SK-N-SH (cell line): ENCODE measurements around the gene HOXC10. TPM values are rescaled to one million over a fixed set of nuclear protein-coding genes. Genes with fewer than 3 reads are reported as not detected.

ENCODE experiments used
- CTCF ChIA-PET: fragments of 300-600, 350-600 bp; formaldehyde crosslinking; extraction: SDS; loops from one replicate; lab custom pipeline; 2021; lab: Yijun Ruan, JAX
- POLR2A ChIA-PET: fragments of 350-600 bp; sonication (Branson Sonifier 250); formaldehyde crosslinking; extraction: SDS; loops from one replicate; lab custom pipeline; 2020; ENCODE audit warnings: antibody characterized with exemption, inconsistent platforms; lab: Yijun Ruan, JAX
- DNase-seq: peaks from one replicate; pipeline ENCODE4 v3.0.0; 2012
- H2AFZ ChIP-seq: fragments of 200-600 bp; sonication (generic); 2 replicates; pipeline ENCODE4 v1.8.1; 2016; ENCODE audit warnings: antibody characterized with exemption, mild to moderate bottlenecking, low read depth
- H3F3A ChIP-seq: fragments of 200-600 bp; sonication (generic); replicated peaks from 2 replicates; pipeline ENCODE3; 2016; ENCODE audit warnings: antibody characterized with exemption, mild to moderate bottlenecking; ENCODE audit not compliant: insufficient read depth
- H3K27ac ChIP-seq, 2 experiments: fragments of 200-500 bp in 1 of 2; fragments of 200-600 bp in 1 of 2; sonication (Bioruptor generic) in 1 of 2; sonication (generic), shearing (Covaris generic) in 1 of 2; 2 replicates each; pipeline versions ENCODE4 v1.5.1 to v1.6.1; 2014 to 2016; ENCODE audit warnings: low read depth in 2 of 2, inconsistent platforms in 1 of 2, low read length in 1 of 2, mild to moderate bottlenecking in 1 of 2, mixed read lengths in 1 of 2
- H3K27me3 ChIP-seq: fragments of 200-600 bp; sonication (generic), shearing (Covaris generic); 2 replicates; pipeline ENCODE4 v1.6.1; 2016; ENCODE audit warnings: mixed run types; ENCODE audit not compliant: insufficient read depth
- H3K36me3 ChIP-seq, 2 experiments: fragments of 200-500 bp in 1 of 2; fragments of 200-600 bp in 1 of 2; sonication (Bioruptor generic) in 1 of 2; sonication (generic) in 1 of 2; replicated peaks in 1 of 2; 2 replicates each; pipeline versions ENCODE3 to v1.5.1; 2014 to 2016; ENCODE audit warnings: low read length in 1 of 2, mild to moderate bottlenecking in 1 of 2; ENCODE audit not compliant: insufficient read depth in 2 of 2, control insufficient read depth in 1 of 2
- H3K4me1 ChIP-seq, 2 experiments: fragments of 200-500 bp in 1 of 2; fragments of 200-600 bp in 1 of 2; sonication (Bioruptor generic) in 1 of 2; sonication (generic), shearing (Covaris generic) in 1 of 2; 2 replicates each; pipeline versions ENCODE4 v1.5.1 to v1.6.1; 2014 to 2016; ENCODE audit warnings: low read depth in 1 of 2, low read length in 1 of 2, mixed run types in 1 of 2; ENCODE audit not compliant: insufficient read depth in 2 of 2, control insufficient read depth in 1 of 2
- H3K4me2 ChIP-seq: fragments of 200-600 bp; sonication (generic), shearing (Covaris generic); 2 replicates; pipeline ENCODE4 v1.6.1; 2017; ENCODE audit warnings: mixed run types
- H3K4me3 ChIP-seq, 2 experiments: fragments of 200-500 bp in 1 of 2; fragments of 200-600 bp in 1 of 2; sonication (Bioruptor generic) in 1 of 2; sonication (generic), shearing (Covaris generic) in 1 of 2; 2 replicates each; pipeline versions ENCODE4 v1.5.1 to v1.8.1; 2014 to 2016; ENCODE audit warnings: low read depth in 2 of 2, inconsistent platforms in 1 of 2, low read length in 1 of 2, mild to moderate bottlenecking in 1 of 2, mixed read lengths in 1 of 2, moderate library complexity in 1 of 2
- H3K79me2 ChIP-seq: fragments of 200-600 bp; sonication (generic); 2 replicates; pipeline ENCODE4 v1.8.1; 2017; ENCODE audit warnings: mild to moderate bottlenecking; ENCODE audit not compliant: insufficient read depth
- H3K9ac ChIP-seq: fragments of 200-600 bp; sonication (generic); 2 replicates; pipeline ENCODE4 v1.6.1; 2017; ENCODE audit warnings: mixed run types
- H3K9me2 ChIP-seq: fragments of 200-600 bp; sonication (generic); 2 replicates; pipeline ENCODE4 v1.6.1; 2017; ENCODE audit warnings: mixed run types
- H3K9me3 ChIP-seq: fragments of 200-600 bp; sonication (generic); 2 replicates; pipeline ENCODE4 v1.6.1; 2017; ENCODE audit warnings: mixed run types, mild to moderate bottlenecking, moderate library complexity
- H4K20me1 ChIP-seq: fragments of 200-600 bp; sonication (generic); 2 replicates; pipeline ENCODE4 v1.6.1; 2017; ENCODE audit warnings: mild to moderate bottlenecking, mixed run types; ENCODE audit not compliant: insufficient read depth
- ELF1 ChIP-seq: IDR thresholded peaks from 2 replicates; pipeline ENCODE4 v1.4.0; 2012
- EP300 ChIP-seq, 2 experiments: IDR thresholded peaks; 2 replicates each; pipeline versions ENCODE4 v1.4.0 to v1.6.1; 2012; ENCODE audit warnings: borderline replicate concordance in 1 of 2, low read depth in 1 of 2, low read length in 1 of 2
- FOXJ3 ChIP-seq: sonication (generic); formaldehyde crosslinking; IDR thresholded peaks from 2 replicates; pipeline ENCODE4 v1.5.1; 2020; ENCODE audit warnings: mild to moderate bottlenecking, missing genetic modification reagents
- NRF1 ChIP-seq: IDR thresholded peaks from 2 replicates; pipeline ENCODE4 v1.6.1; 2012; ENCODE audit warnings: low read depth, mild to moderate bottlenecking, low read length
- POLR2AphosphoS5 ChIP-seq: IDR thresholded peaks from 2 replicates; pipeline ENCODE4 v1.6.1; 2012; ENCODE audit warnings: low read depth, low read length
- RAD21 ChIP-seq: IDR thresholded peaks from 2 replicates; pipeline ENCODE4 v1.6.1; 2012; ENCODE audit warnings: mild to moderate bottlenecking, low read length
- RCOR1 ChIP-seq: fragments of 150-350 bp; IDR thresholded peaks from 2 replicates; pipeline ENCODE4 v1.6.1; 2017; ENCODE audit warnings: antibody characterized with exemption, low read length
- RXRA ChIP-seq: IDR thresholded peaks from 2 replicates; pipeline ENCODE4 v1.4.0; 2012; ENCODE audit warnings: low read depth, mild to moderate bottlenecking, borderline replicate concordance
- SIN3A ChIP-seq: IDR thresholded peaks from 2 replicates; pipeline ENCODE4 v1.6.1; 2012; ENCODE audit warnings: low read depth, mild to moderate bottlenecking, low read length, moderate library complexity, borderline replicate concordance
- SMC3 ChIP-seq: IDR thresholded peaks from 2 replicates; pipeline ENCODE4 v1.6.1; 2012; ENCODE audit warnings: low read depth, low read length, improper control_type of control experiment
- TEAD4 ChIP-seq: IDR thresholded peaks from 2 replicates; pipeline ENCODE4 v1.4.0; 2012; ENCODE audit warnings: mild to moderate bottlenecking, borderline replicate concordance; ENCODE audit not compliant: insufficient read depth
- YY1 ChIP-seq: IDR thresholded peaks from 2 replicates; pipeline ENCODE4 v1.4.0; 2012; ENCODE audit warnings: low read depth, mild to moderate bottlenecking
- WGBS: methylation state at CpG from one replicate; pipeline ENCODE4 v1.1.6; 2017; ENCODE audit warnings: low lambda C conversion rate; 5-methylcytosine and 5-hydroxymethylcytosine counted together
- polyA plus RNA-seq, 3 experiments: library from polyadenylated mRNA; depleted of rRNA; stranded (reverse); fragments of >200 nt; gene quantifications; 2 replicates each; pipeline ENCODE4 v1.2.3, GENCODE V29; 2012
- TF ChIP-seq, protein P1 (sequence below): fragments of 150-350 bp; IDR thresholded peaks from 2 replicates; pipeline ENCODE4 v1.6.1; 2017; ENCODE audit warnings: antibody characterized with exemption, low read length, low read depth, borderline replicate concordance
- TF ChIP-seq, protein P2 (sequence below): fragments of 150-350 bp; IDR thresholded peaks from 2 replicates; pipeline ENCODE4 v1.6.1; 2016; ENCODE audit warnings: mild to moderate bottlenecking, low read depth, low read length
- TF ChIP-seq, protein P3 (sequence below): IDR thresholded peaks from 2 replicates; pipeline ENCODE4 v1.4.0; 2012; ENCODE audit warnings: low read depth
- TF ChIP-seq, protein P4 (sequence below): IDR thresholded peaks from 2 replicates; pipeline ENCODE4 v1.4.0; 2012; ENCODE audit warnings: low read depth, borderline replicate concordance
- TF ChIP-seq, protein P5 (sequence below): IDR thresholded peaks from 2 replicates; pipeline ENCODE4 v1.6.1; 2012; ENCODE audit warnings: mild to moderate bottlenecking, low read depth, low read length, moderate library complexity

HOXC10 gene
- polyA plus RNA-seq, 1 of the 3 experiments (the other 2 are of a cell fraction), result 0.03 TPM

DNA sequence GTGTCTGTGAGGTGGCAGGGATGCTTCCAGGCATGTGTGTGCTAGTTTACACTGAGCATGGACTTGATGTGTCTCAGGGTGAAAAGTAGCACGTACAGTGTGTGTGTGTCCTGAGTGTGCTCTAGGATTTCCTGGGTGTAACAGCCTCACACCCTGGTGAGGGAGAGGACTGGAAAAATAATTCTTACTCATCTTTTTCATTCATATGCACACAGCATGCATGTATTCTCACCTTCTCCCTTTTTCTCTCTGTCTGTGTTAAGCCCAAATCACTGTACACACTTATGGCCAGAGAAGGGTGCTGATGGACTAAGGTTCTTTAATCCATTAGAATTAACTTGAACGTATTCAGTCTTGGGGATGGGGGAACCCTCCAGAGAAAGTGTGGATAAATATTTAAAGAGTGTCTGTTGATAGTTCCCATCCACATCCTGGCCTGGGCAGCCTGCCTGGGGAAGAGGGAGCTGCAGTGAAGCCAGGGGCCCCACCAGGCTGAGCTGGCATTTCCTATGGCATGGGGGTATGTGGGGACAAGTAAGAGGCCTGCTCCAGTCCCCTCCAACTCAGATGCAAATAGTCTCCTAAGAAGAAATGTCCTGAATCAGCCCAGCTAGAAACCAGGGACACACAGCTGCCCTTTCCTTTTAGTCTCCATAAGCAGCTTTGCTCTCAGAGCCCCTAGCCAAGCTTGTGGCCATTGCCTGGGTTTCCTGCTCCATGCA is 22.8 kb downstream of the HOXC10 start:
- no peak overlapping the region for H3K27ac ChIP-seq
- no peak overlapping the region for H3K4me3 ChIP-seq
- H3K9ac ChIP-seq, result no peak overlapping the region
- TF ChIP-seq YY1 (no peak), RXRA (no peak), RAD21 (no peak), EP300 (IDR thresholded peaks at IDR 0.05; ENCODE audit: borderline replicate concordance in 1 of 2, low read depth in 1 of 2, low read length in 1 of 2) (no peak), TEAD4 (no peak), POLR2AphosphoS5 (no peak), SMC3 (no peak), NRF1 (no peak)
- TF ChIP-seq, protein P1, sequence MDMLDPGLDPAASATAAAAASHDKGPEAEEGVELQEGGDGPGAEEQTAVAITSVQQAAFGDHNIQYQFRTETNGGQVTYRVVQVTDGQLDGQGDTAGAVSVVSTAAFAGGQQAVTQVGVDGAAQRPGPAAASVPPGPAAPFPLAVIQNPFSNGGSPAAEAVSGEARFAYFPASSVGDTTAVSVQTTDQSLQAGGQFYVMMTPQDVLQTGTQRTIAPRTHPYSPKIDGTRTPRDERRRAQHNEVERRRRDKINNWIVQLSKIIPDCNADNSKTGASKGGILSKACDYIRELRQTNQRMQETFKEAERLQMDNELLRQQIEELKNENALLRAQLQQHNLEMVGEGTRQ, result no peak
- TF ChIP-seq, protein P2, sequence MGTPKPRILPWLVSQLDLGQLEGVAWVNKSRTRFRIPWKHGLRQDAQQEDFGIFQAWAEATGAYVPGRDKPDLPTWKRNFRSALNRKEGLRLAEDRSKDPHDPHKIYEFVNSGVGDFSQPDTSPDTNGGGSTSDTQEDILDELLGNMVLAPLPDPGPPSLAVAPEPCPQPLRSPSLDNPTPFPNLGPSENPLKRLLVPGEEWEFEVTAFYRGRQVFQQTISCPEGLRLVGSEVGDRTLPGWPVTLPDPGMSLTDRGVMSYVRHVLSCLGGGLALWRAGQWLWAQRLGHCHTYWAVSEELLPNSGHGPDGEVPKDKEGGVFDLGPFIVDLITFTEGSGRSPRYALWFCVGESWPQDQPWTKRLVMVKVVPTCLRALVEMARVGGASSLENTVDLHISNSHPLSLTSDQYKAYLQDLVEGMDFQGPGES, result no peak
- TF ChIP-seq, protein P3, sequence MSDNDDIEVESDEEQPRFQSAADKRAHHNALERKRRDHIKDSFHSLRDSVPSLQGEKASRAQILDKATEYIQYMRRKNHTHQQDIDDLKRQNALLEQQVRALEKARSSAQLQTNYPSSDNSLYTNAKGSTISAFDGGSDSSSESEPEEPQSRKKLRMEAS, result no peak
- TF ChIP-seq, protein P4, sequence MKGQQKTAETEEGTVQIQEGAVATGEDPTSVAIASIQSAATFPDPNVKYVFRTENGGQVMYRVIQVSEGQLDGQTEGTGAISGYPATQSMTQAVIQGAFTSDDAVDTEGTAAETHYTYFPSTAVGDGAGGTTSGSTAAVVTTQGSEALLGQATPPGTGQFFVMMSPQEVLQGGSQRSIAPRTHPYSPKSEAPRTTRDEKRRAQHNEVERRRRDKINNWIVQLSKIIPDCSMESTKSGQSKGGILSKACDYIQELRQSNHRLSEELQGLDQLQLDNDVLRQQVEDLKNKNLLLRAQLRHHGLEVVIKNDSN, result no peak
- TF ChIP-seq, all 33 proteins: peak for 0
- no peaks in the 10 kb centered on the region for H3K79me2 ChIP-seq
- peaks cover 8% of the 10 kb centered on the region for H3F3A ChIP-seq
- CTCF ChIA-PET, result interaction anchor here (0.6 to 24.5 kb wide), 14 partner anchors 8 to 363 kb away, joined by 3 to 568 read pairs (median 10); partner anchors contain the start of genes HOXC10, HOXC5, HOXC6 and SMUG1
- H3K4me1 ChIP-seq, result peaks cover 0 to 20% of the 10 kb centered on the region in 2 experiments; a peak in 1 of 4 replicates
- H3K9me2 ChIP-seq, result no peaks in the 10 kb centered on the region
- H3K9me3 ChIP-seq, result no peaks in the 10 kb centered on the region
- WGBS, result 96% methylated on average over 2 of the region's 2 CpGs
- no peaks in the 10 kb centered on the region for H3K36me3 ChIP-seq
- no peak overlapping the region for H3K4me2 ChIP-seq
- DNase-seq, result no peak
- H2AFZ ChIP-seq, result no peak overlapping the region
- POLR2A ChIA-PET, result interaction anchor here (1.8 kb wide), 1 partner anchor 10 kb away, joined by 11 read pairs; no protein-coding TSS in a partner anchor
- H3K27me3 ChIP-seq, result no peaks in the 10 kb centered on the region
- H4K20me1 ChIP-seq, result no peaks in the 10 kb centered on the region

DNA sequence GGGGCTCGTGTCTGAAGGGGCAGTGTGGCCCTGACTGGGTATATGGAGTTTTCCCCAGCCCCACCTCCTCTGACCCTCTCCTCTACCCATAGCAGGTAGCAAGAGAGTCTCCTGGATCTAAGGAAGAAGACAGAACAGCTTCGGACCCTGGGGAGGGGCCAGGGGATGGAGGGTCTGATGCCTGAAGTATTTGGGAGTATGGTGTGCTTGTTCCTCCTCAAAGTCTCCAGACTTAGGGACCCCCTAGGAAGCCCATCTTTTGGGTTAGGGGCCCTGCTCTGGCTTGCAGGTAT is 23.3 kb downstream of the HOXC10 start:
- ChIA-PET CTCF (interaction anchor here (0.6 to 24.5 kb wide), 11 partner anchors 10 to 360 kb away, joined by 3 to 568 read pairs (median 7); partner anchors contain the start of genes HOXC10, HOXC5, HOXC6 and SMUG1), POLR2A (interaction anchor here (1.8 kb wide), 1 partner anchor 9 kb away, joined by 11 read pairs; no protein-coding TSS in a partner anchor)
- no peak overlapping the region for H3K9ac ChIP-seq
- peaks cover 8% of the 10 kb centered on the region for H3F3A ChIP-seq
- H4K20me1 ChIP-seq, result no peaks in the 10 kb centered on the region
- no peak overlapping the region for H3K4me3 ChIP-seq
- no peaks in the 10 kb centered on the region for H3K9me2 ChIP-seq
- no peak overlapping the region for H2AFZ ChIP-seq
- H3K9me3 ChIP-seq, result no peaks in the 10 kb centered on the region
- no peaks in the 10 kb centered on the region for H3K79me2 ChIP-seq
- H3K4me1 ChIP-seq, result peaks cover 0 to 20% of the 10 kb centered on the region in 2 experiments; a peak in 1 of 4 replicates
- no peaks in the 10 kb centered on the region for H3K36me3 ChIP-seq
- no peak for DNase-seq
- no peak overlapping the region for H3K27ac ChIP-seq
- H3K4me2 ChIP-seq, result peak overlapping the region; percentile 76; the same call in 1 of the 2 replicates
- WGBS, result 83% methylated on average over 2 of the region's 2 CpGs
- H3K27me3 ChIP-seq, result no peaks in the 10 kb centered on the region
- TF ChIP-seq, protein P5, sequence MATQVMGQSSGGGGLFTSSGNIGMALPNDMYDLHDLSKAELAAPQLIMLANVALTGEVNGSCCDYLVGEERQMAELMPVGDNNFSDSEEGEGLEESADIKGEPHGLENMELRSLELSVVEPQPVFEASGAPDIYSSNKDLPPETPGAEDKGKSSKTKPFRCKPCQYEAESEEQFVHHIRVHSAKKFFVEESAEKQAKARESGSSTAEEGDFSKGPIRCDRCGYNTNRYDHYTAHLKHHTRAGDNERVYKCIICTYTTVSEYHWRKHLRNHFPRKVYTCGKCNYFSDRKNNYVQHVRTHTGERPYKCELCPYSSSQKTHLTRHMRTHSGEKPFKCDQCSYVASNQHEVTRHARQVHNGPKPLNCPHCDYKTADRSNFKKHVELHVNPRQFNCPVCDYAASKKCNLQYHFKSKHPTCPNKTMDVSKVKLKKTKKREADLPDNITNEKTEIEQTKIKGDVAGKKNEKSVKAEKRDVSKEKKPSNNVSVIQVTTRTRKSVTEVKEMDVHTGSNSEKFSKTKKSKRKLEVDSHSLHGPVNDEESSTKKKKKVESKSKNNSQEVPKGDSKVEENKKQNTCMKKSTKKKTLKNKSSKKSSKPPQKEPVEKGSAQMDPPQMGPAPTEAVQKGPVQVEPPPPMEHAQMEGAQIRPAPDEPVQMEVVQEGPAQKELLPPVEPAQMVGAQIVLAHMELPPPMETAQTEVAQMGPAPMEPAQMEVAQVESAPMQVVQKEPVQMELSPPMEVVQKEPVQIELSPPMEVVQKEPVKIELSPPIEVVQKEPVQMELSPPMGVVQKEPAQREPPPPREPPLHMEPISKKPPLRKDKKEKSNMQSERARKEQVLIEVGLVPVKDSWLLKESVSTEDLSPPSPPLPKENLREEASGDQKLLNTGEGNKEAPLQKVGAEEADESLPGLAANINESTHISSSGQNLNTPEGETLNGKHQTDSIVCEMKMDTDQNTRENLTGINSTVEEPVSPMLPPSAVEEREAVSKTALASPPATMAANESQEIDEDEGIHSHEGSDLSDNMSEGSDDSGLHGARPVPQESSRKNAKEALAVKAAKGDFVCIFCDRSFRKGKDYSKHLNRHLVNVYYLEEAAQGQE, result no peak
- TF ChIP-seq RCOR1 (no peak), SIN3A (no peak), NRF1 (no peak), POLR2AphosphoS5 (no peak), EP300 (IDR thresholded peaks at IDR 0.05; ENCODE audit: borderline replicate concordance in 1 of 2, low read depth in 1 of 2, low read length in 1 of 2) (no peak), FOXJ3 (CRISPR knock-in tag) (no peak), RAD21 (no peak), ELF1 (no peak)
- TF ChIP-seq, protein P3, result no peak
- TF ChIP-seq, protein P1, result no peak
